Transverse colon (tissue), 3 donors: ENCODE measurements around the gene SLC26A6.

Source experiments
- POLR2A ChIP-seq: fragments of 450-650 bp; IDR thresholded peaks from one replicate; pipeline ENCODE4 v1.6.1; 2016; ENCODE audit warnings: antibody characterized with exemption, mild to moderate bottlenecking, moderate library complexity
- TF ChIP-seq, protein P1 (sequence below), 5 experiments: fragments of 200-600 bp in 3 of 5; fragments of 450-650 bp in 2 of 5; sonication (generic) in 3 of 5; IDR thresholded peaks; 1 replicate in 2 of 5; 2 replicates in 3 of 5; pipeline ENCODE4 v1.5.1; 2016 to 2017; ENCODE audit warnings: antibody characterized with exemption in 5 of 5, inconsistent platforms in 3 of 5, mild to moderate bottlenecking in 2 of 5, moderate library complexity in 1 of 5

GRCh38 chr3:48633256-48633655 lies 2.0 kb downstream of the SLC26A6 start:
- TF ChIP-seq, protein P1, sequence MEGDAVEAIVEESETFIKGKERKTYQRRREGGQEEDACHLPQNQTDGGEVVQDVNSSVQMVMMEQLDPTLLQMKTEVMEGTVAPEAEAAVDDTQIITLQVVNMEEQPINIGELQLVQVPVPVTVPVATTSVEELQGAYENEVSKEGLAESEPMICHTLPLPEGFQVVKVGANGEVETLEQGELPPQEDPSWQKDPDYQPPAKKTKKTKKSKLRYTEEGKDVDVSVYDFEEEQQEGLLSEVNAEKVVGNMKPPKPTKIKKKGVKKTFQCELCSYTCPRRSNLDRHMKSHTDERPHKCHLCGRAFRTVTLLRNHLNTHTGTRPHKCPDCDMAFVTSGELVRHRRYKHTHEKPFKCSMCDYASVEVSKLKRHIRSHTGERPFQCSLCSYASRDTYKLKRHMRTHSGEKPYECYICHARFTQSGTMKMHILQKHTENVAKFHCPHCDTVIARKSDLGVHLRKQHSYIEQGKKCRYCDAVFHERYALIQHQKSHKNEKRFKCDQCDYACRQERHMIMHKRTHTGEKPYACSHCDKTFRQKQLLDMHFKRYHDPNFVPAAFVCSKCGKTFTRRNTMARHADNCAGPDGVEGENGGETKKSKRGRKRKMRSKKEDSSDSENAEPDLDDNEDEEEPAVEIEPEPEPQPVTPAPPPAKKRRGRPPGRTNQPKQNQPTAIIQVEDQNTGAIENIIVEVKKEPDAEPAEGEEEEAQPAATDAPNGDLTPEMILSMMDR (IDR thresholded peaks at IDR 0.05) = no peak
- TF ChIP-seq POLR2A = no peak
